ENCODE measurements around the gene BNIP3. TPM values are rescaled to one million over a fixed set of nuclear protein-coding genes. Genes with fewer than 3 reads are reported as not detected.

The BNIP3 gene
- total RNA-seq, 1 donor from 2014 or later: 88.9 TPM

DNA sequence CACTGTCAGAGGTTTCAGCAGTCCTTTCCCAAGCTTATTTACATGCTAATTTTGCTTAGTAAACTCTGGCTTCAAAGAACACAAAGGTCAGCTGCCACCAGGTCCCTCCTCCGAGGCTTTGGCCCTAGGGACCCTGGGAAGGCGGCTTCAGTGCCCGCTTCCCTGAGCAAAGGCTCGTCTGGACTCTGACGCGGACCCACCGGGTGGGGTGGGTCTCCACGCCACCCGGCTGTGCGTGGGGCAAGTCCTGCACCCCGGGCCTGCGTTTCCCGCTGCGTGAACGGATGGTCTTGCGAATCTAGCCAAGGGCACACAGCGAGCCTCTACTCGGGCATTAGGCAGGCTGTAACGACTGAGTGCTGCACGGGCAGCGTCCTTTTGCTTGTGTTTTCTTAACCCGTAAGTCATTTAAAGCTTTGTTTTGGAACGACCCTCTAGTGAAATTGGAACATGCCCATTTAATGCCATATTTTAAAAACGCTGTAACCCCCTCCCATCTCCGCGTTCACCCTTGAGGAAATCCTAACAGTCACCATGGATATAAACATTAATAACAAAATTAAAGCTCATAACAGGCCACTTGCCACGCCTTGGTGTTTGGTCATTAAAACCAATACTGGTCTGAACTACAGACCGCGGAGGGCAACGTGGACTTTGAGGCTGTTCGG, 828 bp downstream of the BNIP3 start:
- DNase-seq (ENCODE audit: low spot score): no peak
- Mint-ChIP-seq H3K27me3 (ENCODE audit: low read depth) (no peaks in the 10 kb centered on the region), H3K9me3 (ENCODE audit: low read depth) (peaks cover 1% of the 10 kb centered on the region), H3K4me3 (ENCODE audit: unreplicated experiment) (peak overlapping the region; percentile 85), H3K4me1 (ENCODE audit: low read depth) (peaks cover 52% of the 10 kb centered on the region), H3K36me3 (ENCODE audit: low read depth) (peaks cover 3% of the 10 kb centered on the region), H3K27ac (ENCODE audit: unreplicated experiment) (peak overlapping the region; percentile 60)
- TF ChIP-seq, protein P1, sequence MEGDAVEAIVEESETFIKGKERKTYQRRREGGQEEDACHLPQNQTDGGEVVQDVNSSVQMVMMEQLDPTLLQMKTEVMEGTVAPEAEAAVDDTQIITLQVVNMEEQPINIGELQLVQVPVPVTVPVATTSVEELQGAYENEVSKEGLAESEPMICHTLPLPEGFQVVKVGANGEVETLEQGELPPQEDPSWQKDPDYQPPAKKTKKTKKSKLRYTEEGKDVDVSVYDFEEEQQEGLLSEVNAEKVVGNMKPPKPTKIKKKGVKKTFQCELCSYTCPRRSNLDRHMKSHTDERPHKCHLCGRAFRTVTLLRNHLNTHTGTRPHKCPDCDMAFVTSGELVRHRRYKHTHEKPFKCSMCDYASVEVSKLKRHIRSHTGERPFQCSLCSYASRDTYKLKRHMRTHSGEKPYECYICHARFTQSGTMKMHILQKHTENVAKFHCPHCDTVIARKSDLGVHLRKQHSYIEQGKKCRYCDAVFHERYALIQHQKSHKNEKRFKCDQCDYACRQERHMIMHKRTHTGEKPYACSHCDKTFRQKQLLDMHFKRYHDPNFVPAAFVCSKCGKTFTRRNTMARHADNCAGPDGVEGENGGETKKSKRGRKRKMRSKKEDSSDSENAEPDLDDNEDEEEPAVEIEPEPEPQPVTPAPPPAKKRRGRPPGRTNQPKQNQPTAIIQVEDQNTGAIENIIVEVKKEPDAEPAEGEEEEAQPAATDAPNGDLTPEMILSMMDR (IDR thresholded peaks at IDR 0.05): no peak

DNA sequence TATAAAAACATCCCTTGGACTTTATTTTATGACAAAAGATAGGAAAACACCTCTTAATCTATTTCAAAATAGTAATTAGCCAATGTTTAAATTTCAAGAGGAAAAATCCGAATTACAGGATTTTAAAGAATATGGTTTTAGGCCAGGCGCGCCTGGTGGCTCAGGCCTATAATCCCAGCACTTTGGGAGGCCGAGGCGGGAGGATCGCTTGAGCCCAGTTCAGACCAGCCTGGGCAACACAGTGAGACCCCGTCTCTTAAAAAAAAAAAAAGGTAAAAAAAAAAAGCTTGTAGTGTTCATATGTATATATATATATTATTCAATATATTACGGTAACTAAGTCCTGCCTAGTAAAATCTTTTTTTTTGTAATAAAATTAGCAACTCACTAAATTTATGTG, 1.4 kb downstream of the BNIP3 start:
- Mint-ChIP-seq H3K27ac (ENCODE audit: unreplicated experiment) (peak overlapping the region; percentile 82), H3K4me3 (ENCODE audit: unreplicated experiment) (peak overlapping the region; percentile 85), H3K4me1 (ENCODE audit: low read depth) (peaks cover 56% of the 10 kb centered on the region), H3K27me3 (ENCODE audit: low read depth) (no peaks in the 10 kb centered on the region), H3K9me3 (ENCODE audit: low read depth) (no peaks in the 10 kb centered on the region), H3K36me3 (ENCODE audit: low read depth) (peaks cover 1% of the 10 kb centered on the region)
- TF ChIP-seq, protein P1 (IDR thresholded peaks at IDR 0.05): no peak
- no peak for DNase-seq (ENCODE audit: low spot score)

DNA sequence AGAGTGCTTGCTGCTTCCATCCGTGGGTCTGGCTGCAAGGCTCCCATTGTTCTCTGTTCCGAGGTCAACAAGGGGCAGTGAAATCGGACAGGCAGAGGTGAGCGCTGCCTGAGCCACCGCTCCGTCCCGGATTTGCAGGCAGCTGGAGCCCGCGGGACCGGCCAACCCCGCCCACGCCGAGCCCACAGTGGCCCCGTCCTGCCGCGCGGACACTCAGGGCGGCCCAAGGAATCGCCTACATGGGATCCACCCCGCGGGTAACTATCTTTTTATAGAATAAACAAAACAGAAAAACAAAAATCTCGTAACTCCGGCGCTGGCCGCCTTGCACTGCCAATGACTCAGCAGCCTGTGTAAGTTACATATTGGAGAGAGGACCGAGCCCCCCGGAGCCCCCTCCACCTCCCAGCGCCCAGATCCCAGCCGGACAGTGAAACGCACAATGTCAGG, 1.9 kb downstream of the BNIP3 start:
- TF ChIP-seq, protein P1 (IDR thresholded peaks at IDR 0.05): no peak
- Mint-ChIP-seq H3K36me3 (ENCODE audit: low read depth) (no peaks in the 10 kb centered on the region), H3K27ac (ENCODE audit: unreplicated experiment) (peak overlapping the region; percentile 82), H3K4me3 (ENCODE audit: unreplicated experiment) (peak overlapping the region; percentile 85), H3K27me3 (ENCODE audit: low read depth) (no peaks in the 10 kb centered on the region), H3K4me1 (ENCODE audit: low read depth) (peaks cover 60% of the 10 kb centered on the region), H3K9me3 (ENCODE audit: low read depth) (no peaks in the 10 kb centered on the region)
- no peak for DNase-seq (ENCODE audit: low spot score)

DNA sequence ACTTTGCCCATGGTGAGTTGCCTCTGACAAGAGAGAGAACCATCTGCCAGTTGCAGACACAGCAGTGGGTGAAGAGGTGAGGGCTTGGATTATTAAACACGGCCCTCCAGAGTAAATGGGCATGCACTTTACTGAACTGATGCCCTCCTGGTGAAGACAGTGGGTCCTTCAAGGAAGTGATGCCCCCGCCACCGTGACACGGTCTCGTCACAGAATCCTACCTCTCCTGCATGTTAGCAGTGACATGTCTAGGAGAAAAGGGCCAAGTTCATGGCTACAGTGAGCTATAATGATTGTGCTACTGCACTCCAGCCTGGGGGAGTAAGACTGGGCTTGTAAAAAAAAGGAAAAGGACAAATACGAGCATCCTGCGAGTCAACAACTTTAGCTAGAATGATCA, 2.4 kb downstream of the BNIP3 start:
- DNase-seq (ENCODE audit: low spot score): no peak
- no peaks in the 10 kb centered on the region for H3K36me3 Mint-ChIP-seq (ENCODE audit: low read depth)
- H3K4me3 Mint-ChIP-seq (ENCODE audit: unreplicated experiment): peak overlapping the region; percentile 85
- no peaks in the 10 kb centered on the region for H3K9me3 Mint-ChIP-seq (ENCODE audit: low read depth)
- no peak overlapping the region for H3K27ac Mint-ChIP-seq (ENCODE audit: unreplicated experiment)
- H3K4me1 Mint-ChIP-seq (ENCODE audit: low read depth): peaks cover 62% of the 10 kb centered on the region
- H3K27me3 Mint-ChIP-seq (ENCODE audit: low read depth): no peaks in the 10 kb centered on the region
- TF ChIP-seq, protein P1 (IDR thresholded peaks at IDR 0.05): no peak

DNA sequence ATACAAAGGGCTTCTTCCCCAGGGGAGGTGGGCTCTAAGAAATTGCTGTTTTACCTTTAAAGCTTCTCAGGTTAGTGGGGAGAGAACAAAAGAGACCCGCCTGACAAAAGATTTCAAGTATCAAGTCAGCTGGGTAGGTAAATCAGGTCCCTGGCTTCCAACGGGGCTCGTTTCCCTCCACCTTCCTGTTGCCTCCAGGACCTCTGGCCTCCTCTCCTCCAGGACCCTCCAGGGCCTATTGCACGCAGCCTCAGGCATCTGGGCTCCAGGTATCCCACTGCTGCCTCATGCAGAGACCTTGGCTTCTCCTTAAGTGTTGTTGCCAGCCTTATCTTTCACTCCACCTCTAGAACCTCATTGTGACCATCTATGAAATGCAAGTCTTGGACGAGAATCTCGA, 2.9 kb downstream of the BNIP3 start:
- Mint-ChIP-seq H3K4me1 (ENCODE audit: low read depth) (peaks cover 64% of the 10 kb centered on the region), H3K36me3 (ENCODE audit: low read depth) (peaks cover 2% of the 10 kb centered on the region), H3K27ac (ENCODE audit: unreplicated experiment) (no peak overlapping the region), H3K4me3 (ENCODE audit: unreplicated experiment) (peak overlapping the region; percentile 85), H3K9me3 (ENCODE audit: low read depth) (no peaks in the 10 kb centered on the region), H3K27me3 (ENCODE audit: low read depth) (no peaks in the 10 kb centered on the region)
- TF ChIP-seq, protein P1 (IDR thresholded peaks at IDR 0.05): no peak
- no peak for DNase-seq (ENCODE audit: low spot score)
